Measurements from ENCODE around the gene COL6A1. TPM values are rescaled to one million over a fixed set of nuclear protein-coding genes. Genes with fewer than 3 reads are reported as not detected.

Gene COL6A1
- polyA plus RNA-seq, 1 donor from 2014 or later = 29.4 TPM

- H3F3A ChIP-seq (ENCODE audit: insufficient read depth, low read length, poor library complexity, severe bottlenecking) = no peaks in the 10 kb centered on the region
- no peak for TF ChIP-seq TAF1 (IDR thresholded peaks at IDR 0.05; ENCODE audit: low read depth)
- TF ChIP-seq EP300 (conservative IDR thresholded peaks at IDR 0.05; ENCODE audit: poor library complexity, severe bottlenecking) = no peak
- no peak for TF ChIP-seq RAD21 (conservative IDR thresholded peaks at IDR 0.05)
- no peak for TF ChIP-seq CTCF (IDR thresholded peaks at IDR 0.05; ENCODE audit: poor library complexity, severe bottlenecking)
- TF ChIP-seq MXI1 (conservative IDR thresholded peaks at IDR 0.05; ENCODE audit: poor library complexity, severe bottlenecking) = no peak
- H3K4me2 ChIP-seq (ENCODE audit: low read length) = no peak overlapping the region
- H2AFZ ChIP-seq (ENCODE audit: low read depth, low read length) = no peak overlapping the region
- no peaks in the 10 kb centered on the region for H3K79me2 ChIP-seq (replicated peaks; ENCODE audit: insufficient read depth, low read length)
- no peak overlapping the region for H3K4me3 ChIP-seq (ENCODE audit: low read length)
- no peaks in the 10 kb centered on the region for H3K36me3 ChIP-seq (ENCODE audit: insufficient read depth, low read length)
- H3K27ac ChIP-seq (ENCODE audit: low read length) = no peak overlapping the region
- H3K9me3 ChIP-seq (ENCODE audit: low read length) = no peaks in the 10 kb centered on the region
- no peaks in the 10 kb centered on the region for H4K20me1 ChIP-seq (ENCODE audit: insufficient read depth)
- no peaks in the 10 kb centered on the region for H3K27me3 ChIP-seq (ENCODE audit: insufficient read depth, low read depth, low read length)
- no peaks in the 10 kb centered on the region for H3K9me2 ChIP-seq (ENCODE audit: insufficient read depth, low read length)
- H3K9ac ChIP-seq (ENCODE audit: low read length) = no peak overlapping the region
Observed at GRCh38 chr21:46024141-46024540, 42.6 kb downstream of the COL6A1 start.

- H3K4me2 ChIP-seq (ENCODE audit: low read length) = no peak overlapping the region
- no peaks in the 10 kb centered on the region for H3K27me3 ChIP-seq (ENCODE audit: insufficient read depth, low read depth, low read length)
- no peaks in the 10 kb centered on the region for H3K79me2 ChIP-seq (replicated peaks; ENCODE audit: insufficient read depth, low read length)
- TF ChIP-seq EP300 (conservative IDR thresholded peaks at IDR 0.05; ENCODE audit: poor library complexity, severe bottlenecking) (no peak), RAD21 (conservative IDR thresholded peaks at IDR 0.05) (no peak), POLR2AphosphoS5 (IDR thresholded peaks at IDR 0.05) (no peak), TAF1 (IDR thresholded peaks at IDR 0.05; ENCODE audit: low read depth) (no peak), SMC3 (conservative IDR thresholded peaks at IDR 0.05; ENCODE audit: poor library complexity) (no peak), CTCF (IDR thresholded peaks at IDR 0.05; ENCODE audit: poor library complexity, severe bottlenecking) (no peak), MXI1 (conservative IDR thresholded peaks at IDR 0.05; ENCODE audit: poor library complexity, severe bottlenecking) (no peak), REST (IDR thresholded peaks at IDR 0.05; ENCODE audit: borderline replicate concordance) (no peak), EZH2 (IDR thresholded peaks at IDR 0.05; ENCODE audit: borderline replicate concordance, insufficient read depth, low read length, poor library complexity, severe bottlenecking) (no peak)
- H4K20me1 ChIP-seq (ENCODE audit: insufficient read depth) = no peaks in the 10 kb centered on the region
- no peak overlapping the region for H3K9ac ChIP-seq (ENCODE audit: low read length)
- no peaks in the 10 kb centered on the region for H3F3A ChIP-seq (ENCODE audit: insufficient read depth, low read length, poor library complexity, severe bottlenecking)
- no peak overlapping the region for H3K4me3 ChIP-seq (ENCODE audit: low read length)
- H3K27ac ChIP-seq (ENCODE audit: low read length) = no peak overlapping the region
- no peaks in the 10 kb centered on the region for H3K9me3 ChIP-seq (ENCODE audit: low read length)
- H3K36me3 ChIP-seq (ENCODE audit: insufficient read depth, low read length) = no peaks in the 10 kb centered on the region
- no peaks in the 10 kb centered on the region for H3K9me2 ChIP-seq (ENCODE audit: insufficient read depth, low read length)
- no peak overlapping the region for H2AFZ ChIP-seq (ENCODE audit: low read depth, low read length)
Observed at GRCh38 chr21:46025113-46025770, 43.7 kb downstream of the COL6A1 start.

All from neural cell (in vitro differentiated cells).